ENCODE measurements around the gene CPA4.

Gene CPA4

GRCh38 chr7:130369110-130369711 is 76.2 kb downstream of the CPA4 start:
- DNase-seq (ENCODE audit: low read depth), result peak; percentile 85
- H3K4me3 ChIP-seq (ENCODE audit: low read depth, low read length), result no peak overlapping the region
- TF ChIP-seq MAX (IDR thresholded peaks at IDR 0.05; ENCODE audit: low read depth, low read length) (peak; percentile 55), POLR2A (IDR thresholded peaks at IDR 0.05; ENCODE audit: extremely low read depth, insufficient read length) (no peak)

DNA sequence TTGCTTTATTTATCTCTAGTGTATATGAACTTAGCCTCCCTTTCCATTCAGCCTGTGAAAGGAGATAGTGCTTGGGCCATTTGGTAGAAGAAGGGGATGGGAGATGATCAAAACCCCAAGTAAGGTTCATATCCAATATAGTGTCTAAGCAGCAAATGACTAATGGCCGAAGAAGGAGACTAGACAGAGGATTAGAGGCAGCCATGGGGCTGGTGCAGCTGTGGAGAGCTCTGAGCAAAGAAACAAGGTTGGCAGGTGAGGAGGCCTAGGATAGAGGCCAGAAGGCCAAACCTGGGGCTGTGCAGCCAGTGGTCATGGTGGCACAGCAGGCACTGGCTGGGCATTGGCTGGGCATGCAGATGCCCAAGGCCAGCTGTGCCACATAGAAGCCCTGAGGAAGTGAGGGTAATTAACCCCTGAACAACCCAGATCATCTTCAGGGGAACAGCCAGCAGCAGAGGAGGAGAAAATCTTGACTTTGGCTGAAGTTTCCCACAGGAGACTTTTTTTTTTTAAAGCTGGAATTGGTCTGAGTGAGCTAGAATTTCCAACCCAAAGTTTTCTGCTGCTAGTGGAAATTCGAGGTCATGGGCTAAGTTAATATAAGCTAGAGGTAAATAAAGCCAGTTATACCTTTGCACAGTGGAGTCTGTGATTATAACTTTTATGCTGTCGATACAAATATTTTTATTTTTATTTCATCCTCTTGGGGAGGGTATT is 77.0 kb downstream of the CPA4 start:
- TF ChIP-seq CTCF (IDR thresholded peaks at IDR 0.05; ENCODE audit: low read depth, low read length), result no peak
- TF ChIP-seq MYC (IDR thresholded peaks at IDR 0.05; ENCODE audit: low read depth, low read length), result no peak
- TF ChIP-seq POLR2A (IDR thresholded peaks at IDR 0.05; ENCODE audit: extremely low read depth, insufficient read length), result no peak
- TF ChIP-seq MAX (IDR thresholded peaks at IDR 0.05; ENCODE audit: low read depth, low read length), result no peak
- no peak overlapping the region for H3K4me3 ChIP-seq (ENCODE audit: low read depth, low read length)
- DNase-seq (ENCODE audit: low read depth), result no peak

- no peak overlapping the region for H3K4me3 ChIP-seq (ENCODE audit: low read depth, low read length)
- TF ChIP-seq CTCF (IDR thresholded peaks at IDR 0.05; ENCODE audit: low read depth, low read length), result no peak
- TF ChIP-seq MYC (IDR thresholded peaks at IDR 0.05; ENCODE audit: low read depth, low read length), result no peak
- TF ChIP-seq MAX (IDR thresholded peaks at IDR 0.05; ENCODE audit: low read depth, low read length), result no peak
- no peak for DNase-seq (ENCODE audit: low read depth)
Observed at GRCh38 chr7:130371046-130371445, 78.1 kb downstream of the CPA4 start.

GRCh38 chr7:130372402-130373165 is 79.6 kb downstream of the CPA4 start:
- TF ChIP-seq MYC (IDR thresholded peaks at IDR 0.05; ENCODE audit: low read depth, low read length) (no peak), POLR2A (IDR thresholded peaks at IDR 0.05; ENCODE audit: extremely low read depth, insufficient read length) (no peak), CTCF (IDR thresholded peaks at IDR 0.05; ENCODE audit: low read depth, low read length) (no peak), MAX (IDR thresholded peaks at IDR 0.05; ENCODE audit: low read depth, low read length) (no peak)
- H3K4me3 ChIP-seq (ENCODE audit: low read depth, low read length), result no peak overlapping the region
- DNase-seq (ENCODE audit: low read depth), result no peak
